Measurements from ENCODE around the gene TFB2M. TPM values are rescaled to one million over a fixed set of nuclear protein-coding genes. Genes with fewer than 3 reads are reported as not detected.
"Not testable (repeated sequence)": the region's sequence is repeated elsewhere in the genome, so short reads cannot be mapped to it uniquely, and the experiment has no call there.

TFB2M gene
- polyA plus RNA-seq, 6 donors from 2014 or later = 19.2 to 24.0 (median 22.6) TPM

- no peaks in the 10 kb centered on the region for H3K27me3 Mint-ChIP-seq
- ATAC-seq (ENCODE audit: low read depth in 2 of 2) (peak; percentile 73 to 81), DNase-seq (no peak)
- H3K36me3 Mint-ChIP-seq = peaks cover 12 to 21% of the 10 kb centered on the region in 2 donors
- H3K4me3 Mint-ChIP-seq = peak overlapping the region in 7 of 8 donors; percentile 32 to 77 (median 59)
- no peaks in the 10 kb centered on the region for H3K9me3 Mint-ChIP-seq
- H3K27ac Mint-ChIP-seq = peak overlapping the region in 5 of 6 donors; percentile 38 to 88 (median 70)
- peaks cover 55 to 80% (median 66%) of the 10 kb centered on the region in 3 donors for H3K4me1 Mint-ChIP-seq
These were observed 13.8 kb upstream of the TFB2M start for GRCh38 chr1:246579818-246580217.

- peaks cover 2 to 4% of the 10 kb centered on the region in 2 donors for H3K36me3 Mint-ChIP-seq
- H3K9me3 Mint-ChIP-seq = no peaks in the 10 kb centered on the region
- ATAC-seq (ENCODE audit: low read depth in 2 of 2) = no peak
- peak overlapping the region; percentile 53 to 88 (median 80) for H3K27ac Mint-ChIP-seq
- peak overlapping the region in 6 of 8 donors; percentile 3 to 60 (median 46) for H3K4me3 Mint-ChIP-seq
- peaks cover 57 to 84% (median 66%) of the 10 kb centered on the region in 3 donors for H3K4me1 Mint-ChIP-seq
- H3K27me3 Mint-ChIP-seq = no peaks in the 10 kb centered on the region
- no peak for DNase-seq
These were observed 11.7 kb upstream of the TFB2M start for GRCh38 chr1:246577720-246578106.

- no peak for ATAC-seq (ENCODE audit: low read depth in 2 of 2)
- Mint-ChIP-seq H3K27ac (peak overlapping the region in 5 of 6 donors; percentile 5 to 88 (median 30)), H3K27me3 (no peaks in the 10 kb centered on the region), H3K4me3 (peak overlapping the region in 7 of 8 donors; percentile 3 to 60 (median 18)), H3K9me3 (no peaks in the 10 kb centered on the region), H3K36me3 (peaks cover 0 to 4% of the 10 kb centered on the region in 2 donors), H3K4me1 (peaks cover 52 to 86% (median 61%) of the 10 kb centered on the region in 3 donors)
- no peak for DNase-seq
These were observed 11.1 kb upstream of the TFB2M start for GRCh38 chr1:246577082-246577719.

GRCh38 chr1:246576709-246577032 lies 10.6 kb upstream of the TFB2M start:
- no peaks in the 10 kb centered on the region for H3K9me3 Mint-ChIP-seq
- DNase-seq = no peak
- peak overlapping the region in 3 of 6 donors; percentile 41 to 65 (median 63) for H3K27ac Mint-ChIP-seq
- peak overlapping the region in 3 of 8 donors; percentile 3 to 50 (median 9) for H3K4me3 Mint-ChIP-seq
- H3K4me1 Mint-ChIP-seq = peaks cover 49 to 87% (median 58%) of the 10 kb centered on the region in 3 donors
- H3K27me3 Mint-ChIP-seq = no peaks in the 10 kb centered on the region
- no peak for ATAC-seq (ENCODE audit: low read depth in 2 of 2)
- H3K36me3 Mint-ChIP-seq = peaks cover 0 to 4% of the 10 kb centered on the region in 2 donors

GRCh38 chr1:246573491-246573890 lies 7.4 kb upstream of the TFB2M start:
- no peak for DNase-seq
- H3K9me3 Mint-ChIP-seq = no peaks in the 10 kb centered on the region
- H3K4me1 Mint-ChIP-seq = peaks cover 48 to 86% (median 50%) of the 10 kb centered on the region in 3 donors

GRCh38 chr1:246572785-246573184 lies 6.7 kb upstream of the TFB2M start:
- H3K4me3 Mint-ChIP-seq = peak overlapping the region; percentile 36 to 73 (median 60)
- peaks cover 0 to 6% of the 10 kb centered on the region in 2 donors for H3K36me3 Mint-ChIP-seq
- DNase-seq (no peak), ATAC-seq (ENCODE audit: low read depth in 2 of 2) (no peak)
- no peaks in the 10 kb centered on the region for H3K9me3 Mint-ChIP-seq
- no peaks in the 10 kb centered on the region for H3K27me3 Mint-ChIP-seq
- peak overlapping the region; percentile 77 to 91 (median 82) for H3K27ac Mint-ChIP-seq
- peaks cover 45 to 86% (median 45%) of the 10 kb centered on the region in 3 donors for H3K4me1 Mint-ChIP-seq

More at GRCh38 chr1:246573491-246573890, 7.4 kb upstream of the TFB2M start:
- no peaks in the 10 kb centered on the region for H3K27me3 Mint-ChIP-seq
- peak overlapping the region in 7 of 8 donors; percentile 3 to 73 (median 65) for H3K4me3 Mint-ChIP-seq
- no peak for ATAC-seq (ENCODE audit: low read depth in 2 of 2)
- H3K27ac Mint-ChIP-seq = peak overlapping the region; percentile 24 to 91 (median 78)
- H3K36me3 Mint-ChIP-seq = peaks cover 0 to 8% of the 10 kb centered on the region in 2 donors

- no peaks in the 10 kb centered on the region for H3K9me3 Mint-ChIP-seq
- no peak for ATAC-seq (ENCODE audit: low read depth in 2 of 2)
- H3K27me3 Mint-ChIP-seq = no peaks in the 10 kb centered on the region
- peak overlapping the region in 5 of 6 donors; percentile 49 to 93 (median 91) for H3K27ac Mint-ChIP-seq
- peaks cover 40 to 85% (median 43%) of the 10 kb centered on the region in 3 donors for H3K4me1 Mint-ChIP-seq
- no peak for DNase-seq
- peaks cover 0 to 4% of the 10 kb centered on the region in 2 donors for H3K36me3 Mint-ChIP-seq
- peak overlapping the region in 4 of 8 donors; percentile 77 to 86 (median 83) for H3K4me3 Mint-ChIP-seq
These were observed 5.9 kb upstream of the TFB2M start for GRCh38 chr1:246571953-246572352.

- H3K36me3 Mint-ChIP-seq, H3K9me3 Mint-ChIP-seq, H3K27me3 Mint-ChIP-seq: not testable (repeated sequence)
- Mint-ChIP-seq H3K27ac (peak overlapping the region; percentile 89 to 97 (median 92)), H3K4me3 (peak overlapping the region; percentile 60 to 86 (median 80)), H3K4me1 (peaks cover 39 to 78% (median 42%) of the 10 kb centered on the region in 3 donors)
- peak; percentile 24 to 38 for ATAC-seq (ENCODE audit: low read depth in 2 of 2)
- DNase-seq = peak; percentile 44
These were observed 5.2 kb upstream of the TFB2M start for GRCh38 chr1:246571309-246571708.

GRCh38 chr1:246569248-246570238 lies 3.5 kb upstream of the TFB2M start:
- no peaks in the 10 kb centered on the region for H3K9me3 Mint-ChIP-seq
- DNase-seq (peak; percentile 24), ATAC-seq (ENCODE audit: low read depth in 2 of 2) (no peak)
- H3K4me3 Mint-ChIP-seq = peak overlapping the region; percentile 60 to 93 (median 82)
- no peaks in the 10 kb centered on the region for H3K27me3 Mint-ChIP-seq
- H3K4me1 Mint-ChIP-seq = peaks cover 41 to 86% (median 43%) of the 10 kb centered on the region in 3 donors
- H3K36me3 Mint-ChIP-seq = peaks cover 0 to 4% of the 10 kb centered on the region in 2 donors
- peak overlapping the region; percentile 72 to 97 (median 92) for H3K27ac Mint-ChIP-seq

GRCh38 chr1:246567646-246568235 lies 1.7 kb upstream of the TFB2M start:
- Mint-ChIP-seq H3K36me3 (peaks cover 0 to 4% of the 10 kb centered on the region in 2 donors), H3K27me3 (no peaks in the 10 kb centered on the region), H3K4me1 (peaks cover 31 to 76% (median 32%) of the 10 kb centered on the region in 3 donors), H3K4me3 (peak overlapping the region; percentile 99 to 100 (median 100)), H3K27ac (peak overlapping the region; percentile 96 to 99 (median 98)), H3K9me3 (no peaks in the 10 kb centered on the region)
- DNase-seq (no peak), ATAC-seq (ENCODE audit: low read depth in 2 of 2) (no peak)

- peak overlapping the region; percentile 96 to 99 (median 98) for H3K27ac Mint-ChIP-seq
- no peaks in the 10 kb centered on the region for H3K9me3 Mint-ChIP-seq
- no peak for DNase-seq
- peaks cover 31 to 71% (median 32%) of the 10 kb centered on the region in 3 donors for H3K4me1 Mint-ChIP-seq
- no peaks in the 10 kb centered on the region for H3K27me3 Mint-ChIP-seq
- H3K36me3 Mint-ChIP-seq = peaks cover 0 to 4% of the 10 kb centered on the region in 2 donors
- peak; percentile 35 to 37 for ATAC-seq (ENCODE audit: low read depth in 2 of 2)
- peak overlapping the region; percentile 99 to 100 (median 100) for H3K4me3 Mint-ChIP-seq
These were observed 968 bp upstream of the TFB2M start for GRCh38 chr1:246566813-246567645.

GRCh38 chr1:246565751-246566127 lies 322 bp downstream of the TFB2M start:
- no peak for DNase-seq
- peak in 1 of 2 donors; percentile 0 for ATAC-seq (ENCODE audit: low read depth in 2 of 2)
- Mint-ChIP-seq H3K9me3 (no peaks in the 10 kb centered on the region), H3K4me1 (peaks cover 28 to 59% (median 31%) of the 10 kb centered on the region in 3 donors), H3K27me3 (no peaks in the 10 kb centered on the region), H3K36me3 (no peaks in the 10 kb centered on the region), H3K4me3 (peak overlapping the region; percentile 99 to 100 (median 100)), H3K27ac (peak overlapping the region; percentile 91 to 99 (median 98))

Measured in naive B cell (primary cell).